Measurements from ENCODE around the gene PPP3CA.

The PPP3CA gene

GRCh38 chr4:101251261-101251660, 96.1 kb downstream of the PPP3CA start:
- no peak for DNase-seq (ENCODE audit: low read depth)
- H3K4me3 ChIP-seq (ENCODE audit: low read length) = no peak overlapping the region
- TF ChIP-seq CTCF (conservative IDR thresholded peaks at IDR 0.05; ENCODE audit: low read length) = no peak

- DNase-seq (ENCODE audit: low read depth) = no peak
- no peak overlapping the region for H3K4me3 ChIP-seq (ENCODE audit: low read length)
- TF ChIP-seq CTCF (conservative IDR thresholded peaks at IDR 0.05; ENCODE audit: low read length) = no peak
Observed at GRCh38 chr4:101244349-101244748, 103.0 kb downstream of the PPP3CA start.

- no peak overlapping the region for H3K4me3 ChIP-seq (ENCODE audit: low read length)
- TF ChIP-seq CTCF (conservative IDR thresholded peaks at IDR 0.05; ENCODE audit: low read length) = no peak
- no peak for DNase-seq (ENCODE audit: low read depth)
Observed at GRCh38 chr4:101242441-101242840, 104.9 kb downstream of the PPP3CA start.

GRCh38 chr4:101240099-101240498, 107.2 kb downstream of the PPP3CA start:
- no peak for DNase-seq (ENCODE audit: low read depth)
- H3K4me3 ChIP-seq (ENCODE audit: low read length) = no peak overlapping the region
- no peak for TF ChIP-seq CTCF (conservative IDR thresholded peaks at IDR 0.05; ENCODE audit: low read length)

GRCh38 chr4:101239665-101240064, 107.7 kb downstream of the PPP3CA start:
- DNase-seq (ENCODE audit: low read depth) = no peak
- no peak for TF ChIP-seq CTCF (conservative IDR thresholded peaks at IDR 0.05; ENCODE audit: low read length)

GRCh38 chr4:101238706-101239105, 108.6 kb downstream of the PPP3CA start:
- no peak for TF ChIP-seq CTCF (conservative IDR thresholded peaks at IDR 0.05; ENCODE audit: low read length)
- H3K4me3 ChIP-seq (ENCODE audit: low read length) = no peak overlapping the region
- DNase-seq (ENCODE audit: low read depth) = peak; percentile 49

More at GRCh38 chr4:101239665-101240064, 107.7 kb downstream of the PPP3CA start:
- H3K4me3 ChIP-seq (ENCODE audit: low read length) = no peak overlapping the region

- H3K4me3 ChIP-seq (ENCODE audit: low read length) = no peak overlapping the region
- TF ChIP-seq CTCF (conservative IDR thresholded peaks at IDR 0.05; ENCODE audit: low read length) = no peak
Observed at GRCh38 chr4:101237773-101238172, 109.6 kb downstream of the PPP3CA start.

More at GRCh38 chr4:101237773-101238172, 109.6 kb downstream of the PPP3CA start:
- DNase-seq (ENCODE audit: low read depth) = no peak

Measured in AG10803 (cell line).